CD1c-positive myeloid dendritic cell (primary cell): ENCODE measurements around the gene SH3RF1.

ENCODE experiments used
- DNase-seq: peaks from one replicate; pipeline ENCODE4 v3.0.0-alpha.2; 2016; ENCODE audit errors: extremely low spot score

SH3RF1 gene

GRCh38 chr4:169103966-169104412 lies 166.8 kb downstream of the SH3RF1 start:
- DNase-seq: no peak

DNA sequence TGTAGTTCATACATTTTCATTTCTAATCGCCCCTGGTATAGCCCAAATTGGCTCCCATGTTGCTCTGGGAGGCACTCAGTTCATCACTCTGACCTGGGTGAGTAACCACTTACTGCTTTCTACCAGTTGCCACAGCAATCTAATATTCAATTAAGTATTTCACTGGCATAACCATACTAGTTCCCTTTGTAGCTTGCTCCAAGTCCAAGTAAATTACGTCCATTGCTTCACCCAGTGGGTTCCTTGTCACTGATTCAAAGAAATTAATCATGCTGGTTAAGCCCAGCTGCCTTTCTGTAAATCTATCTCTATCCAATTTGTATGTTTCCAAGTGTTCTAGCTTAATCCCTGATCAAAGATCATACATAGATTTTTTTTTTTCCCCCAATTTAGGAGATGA lies 168.7 kb downstream of the SH3RF1 start:
- DNase-seq: no peak

DNA sequence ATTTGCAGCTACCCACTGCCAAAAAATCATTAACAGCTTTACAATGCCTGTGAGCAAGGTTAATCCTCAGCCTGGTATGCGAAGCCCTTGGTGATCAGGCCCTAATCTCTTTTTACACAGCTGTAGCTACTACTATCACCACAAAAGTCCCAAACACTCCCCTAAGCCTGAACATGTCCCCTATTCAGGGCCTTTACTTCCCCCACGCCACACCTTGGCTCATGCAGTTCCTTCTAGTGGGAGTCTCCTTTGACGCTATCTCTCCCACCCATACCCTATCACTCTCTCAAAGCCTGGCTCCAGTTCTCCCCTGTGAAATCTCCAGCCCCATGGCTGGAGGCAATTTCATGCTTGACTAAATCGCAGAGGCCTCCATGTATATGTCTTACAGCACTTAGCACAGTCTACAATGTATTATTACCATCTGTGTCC lies 170.1 kb downstream of the SH3RF1 start:
- DNase-seq: no peak

- DNase-seq: no peak
Observed at GRCh38 chr4:169099771-169100180, 171.0 kb downstream of the SH3RF1 start.

- DNase-seq: no peak
Observed at GRCh38 chr4:169098969-169099690, 171.6 kb downstream of the SH3RF1 start.

DNA sequence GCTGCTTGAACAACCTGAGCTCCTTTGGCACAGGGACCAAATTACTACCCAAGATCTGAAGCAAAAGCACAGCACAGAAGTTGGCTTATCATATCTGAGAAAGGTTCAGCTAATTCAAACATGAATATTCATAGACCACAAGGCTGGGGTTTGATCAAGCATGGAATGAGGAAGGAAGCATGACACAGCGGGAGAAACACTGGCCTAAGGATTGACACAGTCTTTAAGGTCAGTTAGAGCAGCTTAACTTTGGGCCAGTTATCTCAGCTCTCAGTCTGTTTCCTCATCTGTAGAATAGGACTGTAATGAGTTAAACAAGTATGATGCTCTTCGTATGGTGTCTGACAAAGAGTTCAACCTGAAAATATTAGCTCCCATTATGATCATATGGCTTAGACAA lies 172.2 kb downstream of the SH3RF1 start:
- DNase-seq: peak; percentile 52

GRCh38 chr4:169098054-169098497 lies 172.7 kb downstream of the SH3RF1 start:
- DNase-seq: no peak

DNA sequence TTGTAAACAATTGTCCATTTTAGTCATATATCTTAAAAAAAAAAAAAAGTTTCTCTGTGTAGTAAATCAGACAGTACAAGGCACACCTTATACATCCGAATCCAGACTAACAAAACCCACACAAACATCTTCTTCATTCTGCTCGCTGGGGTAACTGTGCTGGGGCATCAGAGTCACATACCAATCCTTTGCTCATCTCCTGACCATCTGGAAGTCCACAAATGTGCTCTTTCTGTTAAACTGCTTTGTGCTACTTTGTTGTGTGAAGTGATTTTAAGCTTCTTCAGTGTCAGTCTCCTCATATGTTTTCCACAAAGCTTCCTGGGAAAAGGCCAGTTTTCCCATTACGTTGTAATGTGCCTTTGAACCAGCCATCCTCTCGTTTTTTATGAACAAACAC lies 174.5 kb downstream of the SH3RF1 start:
- DNase-seq: no peak

DNA sequence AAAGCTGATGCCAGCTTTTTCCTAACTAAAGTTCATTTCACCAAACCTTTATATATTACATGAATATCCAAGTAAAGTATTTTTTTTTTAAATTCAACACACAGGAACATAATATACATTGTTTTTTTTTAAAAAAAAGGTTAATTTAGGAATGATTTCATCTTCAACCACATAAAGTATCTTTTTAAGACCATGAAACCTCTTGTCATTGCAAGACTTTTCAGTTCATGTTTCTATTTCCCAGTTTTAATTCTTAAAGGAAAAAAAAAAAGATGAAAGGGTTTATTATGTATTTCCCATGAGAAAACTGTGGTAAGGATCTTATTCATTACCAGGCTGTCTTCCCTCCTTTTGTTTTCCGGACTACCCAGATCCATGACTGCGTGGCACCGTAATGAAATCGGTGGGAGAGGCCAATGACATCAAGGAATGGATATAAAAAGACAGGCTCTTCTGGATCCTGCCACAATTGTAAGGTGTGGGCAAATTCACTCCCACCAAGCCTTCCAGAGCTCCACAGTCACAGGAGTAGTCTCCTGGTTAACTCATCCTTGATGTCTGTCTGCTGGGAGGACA lies 176.0 kb downstream of the SH3RF1 start:
- DNase-seq: no peak

DNA sequence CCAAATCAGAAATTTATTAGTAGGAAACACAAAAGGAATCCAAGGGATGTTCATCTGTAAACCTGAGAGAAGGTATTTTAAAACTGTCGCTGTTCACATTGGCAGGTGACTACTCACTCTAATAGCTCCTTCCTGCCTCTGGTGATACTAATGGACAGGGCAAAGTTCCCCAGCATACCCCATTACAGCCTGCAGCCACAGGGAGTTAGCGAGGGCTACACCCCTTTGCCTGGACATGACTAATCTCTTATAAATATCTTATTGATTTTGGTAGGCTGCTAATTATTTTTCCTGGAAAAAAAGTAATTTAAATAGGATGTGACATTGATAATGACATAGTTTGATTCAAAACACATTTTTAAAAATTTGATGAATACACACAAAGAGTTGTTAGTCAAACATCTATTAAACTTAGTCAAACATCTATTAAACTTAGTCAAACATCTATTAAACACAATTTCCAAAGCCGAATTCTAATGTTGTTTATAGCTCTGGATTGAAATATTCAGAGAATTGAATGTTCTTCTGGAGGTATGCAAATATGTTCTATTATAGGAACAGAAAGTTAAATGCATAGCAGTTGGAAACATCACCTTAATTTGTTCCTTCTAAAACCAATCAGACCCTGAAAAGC lies 177.8 kb downstream of the SH3RF1 start:
- no peak for DNase-seq

DNA sequence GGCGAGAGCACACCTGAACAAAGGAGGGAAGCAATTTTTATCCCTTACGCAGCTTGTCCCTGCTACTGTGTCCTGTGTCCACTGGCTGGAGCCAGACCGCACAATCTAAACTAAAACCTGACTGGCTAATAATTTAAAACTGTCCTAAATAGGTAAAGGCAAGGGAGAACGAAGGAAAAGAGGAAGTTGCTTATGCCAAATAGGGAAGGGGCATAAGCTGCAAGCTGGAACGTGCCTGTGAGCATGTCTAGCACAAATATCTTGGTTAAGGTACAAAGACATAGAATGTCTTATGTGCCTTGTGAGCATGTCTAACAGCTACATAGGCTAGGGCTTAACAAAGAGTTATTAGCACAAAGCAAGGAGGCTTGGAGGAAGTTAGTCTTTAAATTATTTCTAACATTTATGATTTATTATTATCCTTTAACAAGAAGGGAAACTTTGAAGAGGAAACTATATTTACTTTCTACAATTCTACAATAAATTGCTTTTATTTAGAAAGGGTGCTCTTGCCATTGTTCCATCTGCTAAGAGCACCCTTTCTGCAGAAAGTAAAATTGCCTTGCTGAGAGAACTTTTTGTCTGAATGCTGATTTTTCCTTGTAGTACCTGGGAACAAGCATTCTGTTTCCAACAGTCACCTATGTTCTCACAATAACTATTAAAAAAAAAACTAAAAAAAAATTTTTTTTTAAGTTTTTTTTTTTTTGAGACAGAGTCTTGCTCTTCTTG lies 180.1 kb downstream of the SH3RF1 start:
- DNase-seq: no peak

DNA sequence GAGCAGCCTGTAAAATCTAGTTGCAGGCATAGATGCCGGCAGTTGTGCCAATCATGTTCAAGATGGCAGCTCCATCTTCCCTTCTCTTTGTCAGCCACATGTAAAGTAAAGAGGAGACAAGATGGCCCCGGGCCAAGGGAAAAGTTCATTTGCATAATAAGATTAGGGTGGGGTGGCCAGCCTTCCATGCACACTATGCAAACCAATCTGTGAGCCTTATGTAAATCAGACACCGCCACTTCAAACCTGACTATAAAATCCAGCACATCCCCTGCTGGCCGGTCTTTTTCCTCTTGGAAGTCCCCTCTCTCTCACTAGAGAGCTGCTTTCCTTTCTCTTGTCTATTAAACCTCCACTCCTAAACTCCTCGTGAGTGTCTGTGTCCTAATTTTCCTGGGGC lies 181.8 kb downstream of the SH3RF1 start:
- DNase-seq: no peak

- no peak for DNase-seq
Observed at GRCh38 chr4:169084954-169085353, 185.8 kb downstream of the SH3RF1 start.

GRCh38 chr4:169080981-169081380 lies 189.8 kb downstream of the SH3RF1 start:
- DNase-seq: peak; percentile 18

DNA sequence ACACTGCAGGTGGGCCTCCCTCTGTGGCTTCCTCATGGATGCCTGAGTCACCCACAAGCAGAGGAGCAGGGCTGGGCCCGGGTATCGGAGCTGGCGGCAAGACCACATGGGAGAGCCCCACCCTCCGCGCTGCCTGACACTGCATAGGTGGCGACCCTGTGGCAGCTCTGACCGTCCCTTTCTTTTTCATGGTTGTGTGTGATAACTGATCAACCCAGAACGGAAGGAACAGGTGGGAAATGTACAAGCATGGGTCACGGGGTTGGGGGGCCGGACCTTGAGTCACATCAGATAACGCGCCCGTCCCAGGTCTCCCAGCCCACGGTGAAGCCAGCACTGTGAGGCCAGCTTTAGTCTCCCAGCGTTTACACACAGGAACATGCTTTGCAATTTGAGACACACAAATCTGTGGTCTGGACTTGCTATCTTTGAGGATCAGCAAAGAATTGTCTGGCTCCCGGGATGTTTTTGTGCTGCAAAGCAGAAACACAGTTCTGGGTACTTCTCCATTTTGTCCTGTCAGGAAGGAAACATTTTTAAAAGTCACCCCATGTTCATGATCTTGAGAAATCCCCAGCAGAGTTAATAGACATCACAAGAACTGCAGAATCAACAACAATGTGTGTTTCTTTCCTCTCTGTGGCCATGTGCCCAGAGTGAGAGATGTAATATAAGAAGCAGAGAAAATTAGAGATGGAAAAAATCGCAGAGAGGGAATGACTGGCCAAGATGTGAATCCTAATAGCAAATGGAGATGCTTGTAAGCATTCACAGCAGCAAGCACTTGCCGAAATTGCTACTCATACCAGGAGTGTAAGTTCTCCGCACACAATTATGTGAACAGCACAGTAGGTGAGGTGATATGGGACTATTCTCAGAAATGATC lies 190.6 kb downstream of the SH3RF1 start:
- peak; percentile 44 for DNase-seq

DNA sequence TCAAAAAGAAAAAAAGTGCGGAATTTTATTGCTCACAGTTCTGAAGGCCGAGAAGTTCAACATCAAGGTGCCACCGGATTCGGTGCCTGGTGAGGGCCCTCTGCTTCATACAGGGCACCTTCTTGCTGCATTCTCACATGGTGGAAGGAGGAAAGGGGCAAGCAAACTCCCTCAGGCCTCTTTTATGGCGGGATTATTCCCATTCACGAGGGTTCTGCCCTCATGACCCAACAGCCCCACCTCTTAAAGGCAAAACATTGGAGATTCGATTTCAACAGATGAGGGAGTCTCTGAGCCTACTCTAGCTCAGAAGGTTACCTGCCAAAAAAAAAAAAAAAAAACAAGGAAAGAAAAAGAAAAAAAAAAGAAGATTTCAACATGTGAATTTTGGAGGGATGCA lies 196.6 kb downstream of the SH3RF1 start:
- no peak for DNase-seq

GRCh38 chr4:169071747-169072146 lies 199.0 kb downstream of the SH3RF1 start:
- DNase-seq: no peak

DNA sequence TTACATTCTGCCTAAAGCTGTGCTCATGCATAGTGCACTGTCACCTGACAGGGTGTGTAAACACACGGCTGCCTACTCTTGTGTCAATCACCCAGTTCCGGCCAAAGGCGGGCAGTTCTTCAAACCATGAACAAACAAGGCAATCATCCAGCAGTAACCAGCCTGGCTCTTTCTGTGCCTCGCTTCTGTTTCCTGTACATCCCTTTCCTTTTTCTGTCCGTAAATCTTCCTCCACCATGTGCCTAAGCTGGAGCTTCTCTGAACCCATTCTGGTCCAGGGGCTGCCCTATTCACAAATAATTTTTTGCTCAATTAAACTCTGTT lies 199.9 kb downstream of the SH3RF1 start:
- no peak for DNase-seq

DNA sequence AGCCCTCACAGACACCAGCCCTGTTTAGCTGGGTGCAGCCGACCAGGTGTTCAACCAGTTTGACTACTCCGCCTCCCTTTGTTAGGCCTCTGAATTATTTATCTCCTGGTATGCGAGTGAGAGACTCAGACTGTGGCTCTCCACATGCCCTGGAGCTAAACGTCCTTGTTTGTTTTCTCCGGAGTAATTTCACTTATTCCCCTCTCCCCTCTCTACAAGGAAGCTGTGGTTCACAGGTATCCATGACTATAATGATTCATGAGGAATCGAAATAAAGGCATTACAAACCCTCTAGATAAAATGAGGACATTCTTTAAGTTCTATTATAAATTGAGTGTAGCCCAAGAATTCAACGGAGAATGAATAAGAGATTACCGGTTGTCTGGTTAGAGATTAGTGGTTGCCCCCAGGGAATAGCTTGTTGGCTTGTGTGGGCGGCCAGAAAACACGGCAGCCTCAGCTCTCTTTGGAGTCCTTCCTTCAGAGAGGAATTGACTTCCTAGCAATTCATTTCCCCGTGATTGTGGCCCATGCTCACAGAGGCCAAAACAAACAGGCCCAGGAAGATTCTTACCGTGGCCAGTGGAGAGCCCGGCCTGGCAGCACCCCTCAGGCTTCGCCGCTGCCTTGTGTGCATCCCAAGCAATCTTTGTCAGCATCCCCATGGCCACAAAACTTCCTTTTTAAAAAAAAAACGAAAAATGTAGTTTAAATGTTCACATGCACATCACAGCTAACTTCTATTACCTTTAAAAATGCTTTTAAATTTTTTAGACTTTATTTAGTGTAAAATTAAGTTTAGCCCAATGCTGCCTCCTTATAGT lies 200.5 kb downstream of the SH3RF1 start:
- DNase-seq: no peak

DNA sequence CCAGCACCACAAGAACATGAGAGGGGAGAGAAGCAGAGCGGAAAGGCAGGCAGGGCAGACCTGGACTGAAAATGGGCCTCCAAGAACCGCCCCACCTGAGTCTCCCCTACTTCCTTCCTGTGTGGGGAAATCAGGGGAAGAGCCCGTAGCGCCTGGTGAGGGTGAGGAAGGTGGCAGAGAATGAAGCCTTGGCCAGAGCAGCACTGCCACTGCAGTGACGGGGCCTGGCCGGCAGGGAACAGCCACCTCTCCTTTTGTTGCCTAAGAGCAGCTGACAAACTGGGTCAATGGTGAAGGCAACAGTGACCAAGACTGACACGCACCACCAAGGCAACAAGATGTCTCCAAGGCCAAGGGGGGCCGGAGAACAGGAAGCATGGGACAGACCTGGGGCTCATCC lies 202.3 kb downstream of the SH3RF1 start:
- no peak for DNase-seq

GRCh38 chr4:169066934-169067333 lies 203.8 kb downstream of the SH3RF1 start:
- DNase-seq: no peak
